T-cell (primary cell): ENCODE data around the gene HSF5. TPM values are rescaled to one million over a fixed set of nuclear protein-coding genes. Genes with fewer than 3 reads are reported as not detected.
"Not testable (repeated sequence)": the region's sequence is repeated elsewhere in the genome, so short reads cannot be mapped to it uniquely, and the experiment has no call there.

ENCODE experiments used
- ATAC-seq, 4 experiments: fragments of 200-7000 bp in 3 of 4; fragments of 150-1000 bp in 1 of 4; cut with Tn5 transposase; replicated peaks in 1 of 4; 1 replicate in 3 of 4; 2 replicates in 1 of 4; pipeline ENCODE4 v1.10.0; 2021; ENCODE audit warnings: moderate library complexity in 3 of 4, mild to moderate bottlenecking in 2 of 4, moderate number of reproducible peaks in 1 of 4
- CTCF ChIA-PET, 2 donors: fragments of 300-600 bp; sonication (Branson Sonifier 250); formaldehyde crosslinking; loops; one replicate each; lab custom pipeline; 2022; ENCODE audit warnings: antibody characterized with exemption in 2 of 2; lab: Charles Lee
- POLR2A ChIA-PET, 2 donors: fragments of 300-600 bp; sonication (Branson Sonifier 250); formaldehyde crosslinking; loops; one replicate each; lab custom pipeline; 2022; ENCODE audit warnings: antibody characterized with exemption in 2 of 2; lab: Charles Lee
- DNase-seq, 35 experiments: peaks; one replicate each; pipeline versions ENCODE4 v3.0.0 to v3.0.0-alpha.2; 2013 to 2023
- H3K27ac ChIP-seq: one replicate; pipeline ENCODE4 v1.5.1; 2013; ENCODE audit warnings: low read length
- H3K27me3 ChIP-seq, 2 experiments: replicated peaks in 1 of 2; 1 replicate in 1 of 2; 2 replicates in 1 of 2; pipeline versions ENCODE4 v1.6.1 to v1.7.0; 2013; ENCODE audit warnings: low read length in 1 of 2, mixed read lengths in 1 of 2; ENCODE audit not compliant: control insufficient read depth in 2 of 2, insufficient read depth in 2 of 2; ENCODE audit errors: extremely low read depth in 1 of 2
- H3K36me3 ChIP-seq, 2 donors: 1 replicate in 1 of 2; 2 replicates in 1 of 2; pipeline versions ENCODE4 v1.6.1 to v1.7.0; 2013; ENCODE audit warnings: low read length in 1 of 2; ENCODE audit not compliant: control insufficient read depth in 2 of 2, insufficient read depth in 1 of 2; ENCODE audit errors: extremely low read depth in 1 of 2
- H3K4me1 ChIP-seq, 2 experiments: 1 replicate in 1 of 2; 2 replicates in 1 of 2; pipeline versions ENCODE4 v1.6.1 to v1.7.0; 2013; ENCODE audit warnings: low read length in 2 of 2, mixed read lengths in 1 of 2; ENCODE audit not compliant: insufficient read depth in 2 of 2, control insufficient read depth in 1 of 2; ENCODE audit errors: extremely low read depth in 1 of 2
- H3K4me3 ChIP-seq, 2 donors: 1 replicate in 1 of 2; 2 replicates in 1 of 2; pipeline versions ENCODE4 v1.5.1 to v1.7.0; 2013; ENCODE audit warnings: mild to moderate bottlenecking in 2 of 2, low read length in 1 of 2, moderate library complexity in 1 of 2; ENCODE audit not compliant: control insufficient read depth in 1 of 2; ENCODE audit errors: extremely low read depth in 1 of 2
- H3K9me3 ChIP-seq: 2 replicates; pipeline ENCODE4 v1.7.0; 2013
- H3K27ac Mint-ChIP-seq, 2 donors: one replicate each; pipeline ENCODE4 v1.8.0; 2020 to 2021; ENCODE audit warnings: mild to moderate bottlenecking in 2 of 2, mixed read lengths in 2 of 2
- H3K27me3 Mint-ChIP-seq, 2 donors: one replicate each; pipeline ENCODE4 v1.8.0; 2021 to 2022; ENCODE audit warnings: mixed read lengths in 2 of 2
- H3K36me3 Mint-ChIP-seq: one replicate; pipeline ENCODE4 v1.8.0; 2021; ENCODE audit warnings: mixed read lengths
- H3K4me1 Mint-ChIP-seq, 3 donors: one replicate each; pipeline ENCODE4 v1.8.0; 2020 to 2022; ENCODE audit warnings: mixed read lengths in 3 of 3, mild to moderate bottlenecking in 1 of 3
- H3K4me3 Mint-ChIP-seq, 3 donors: one replicate each; pipeline ENCODE4 v1.8.0; 2020 to 2022; ENCODE audit warnings: mild to moderate bottlenecking in 3 of 3, mixed read lengths in 3 of 3, moderate library complexity in 3 of 3
- H3K9me3 Mint-ChIP-seq, 3 donors: one replicate each; pipeline ENCODE4 v1.8.0; 2020 to 2022; ENCODE audit warnings: mixed read lengths in 3 of 3
- WGBS: methylation state at CpG from one replicate; pipeline ENCODE4 v1.1.5; 2013; ENCODE audit warnings: missing lambda C conversion rate; ENCODE audit not compliant: insufficient coverage; 5-methylcytosine and 5-hydroxymethylcytosine counted together
- total RNA-seq, 35 experiments: library from RNA in 6 of 35; stranded (reverse) in 6 of 35; fragments of 120-200 nt in 1 of 35; gene quantifications; one replicate each; pipeline versions ENCODE4 v1.2.1 to v1.2.4 and lab custom pipeline; 2013 to 2026

The HSF5 gene
- total RNA-seq, 5 donors from 2014 or later (not counting 1 experiment from before 2014, with no cell fraction given): 1.7 to 2.8 (median 2.5) TPM

- POLR2A ChIA-PET: no interaction called here
- no CpG with 5 or more reads among the region's 3 CpGs for WGBS
- DNase-seq (no peak), ATAC-seq (no peak)
- Histone ChIP-seq H3K36me3 (peaks cover 0 to 6% of the 10 kb centered on the region in 2 donors), H3K27me3 (no peaks in the 10 kb centered on the region), H3K4me3 (no peak overlapping the region), H3K9me3 (no peaks in the 10 kb centered on the region), H3K27ac (no peak overlapping the region), H3K4me1 (peaks cover 0 to 11% of the 10 kb centered on the region in 2 experiments)
- H3K27ac Mint-ChIP-seq: no peak overlapping the region
- no peak overlapping the region for H3K4me3 Mint-ChIP-seq
- H3K4me1 Mint-ChIP-seq: peaks cover 0 to 16% (median 14%) of the 10 kb centered on the region in 3 donors
- peaks cover 5% of the 10 kb centered on the region for H3K36me3 Mint-ChIP-seq
- H3K27me3 Mint-ChIP-seq: no peaks in the 10 kb centered on the region
- CTCF ChIA-PET: no interaction called here
- H3K9me3 Mint-ChIP-seq: no peaks in the 10 kb centered on the region
Measured at GRCh38 chr17:58484600-58484999, 3.6 kb downstream of the HSF5 start.

- WGBS: 92% methylated on average over 2 of the region's 5 CpGs
- H3K4me1 Mint-ChIP-seq, H3K36me3 Mint-ChIP-seq, ATAC-seq, H3K9me3 ChIP-seq, H3K27ac ChIP-seq, H3K27me3 Mint-ChIP-seq, H3K27me3 ChIP-seq, H3K9me3 Mint-ChIP-seq, H3K4me3 ChIP-seq, H3K4me3 Mint-ChIP-seq, CTCF ChIA-PET, DNase-seq, H3K4me1 ChIP-seq, POLR2A ChIA-PET, H3K27ac Mint-ChIP-seq, H3K36me3 ChIP-seq: not testable (repeated sequence)
Measured at GRCh38 chr17:58481798-58482197, 6.4 kb downstream of the HSF5 start.

GRCh38 chr17:58480090-58480489 is 8.1 kb downstream of the HSF5 start:
- no peaks in the 10 kb centered on the region for H3K27me3 Mint-ChIP-seq
- H3K27me3 ChIP-seq: no peaks in the 10 kb centered on the region
- peaks cover 0 to 3% of the 10 kb centered on the region in 2 donors for H3K36me3 ChIP-seq
- H3K27ac Mint-ChIP-seq: no peak overlapping the region
- no peak for DNase-seq
- H3K4me3 ChIP-seq: no peak overlapping the region
- ChIA-PET CTCF (no interaction called here), POLR2A (no interaction called here)
- H3K9me3 ChIP-seq: no peaks in the 10 kb centered on the region
- no peak for ATAC-seq
- 100% methylated on average over 1 of the region's 6 CpGs for WGBS
- H3K27ac ChIP-seq: no peak overlapping the region
- no peak overlapping the region for H3K4me3 Mint-ChIP-seq
- peaks cover 10% of the 10 kb centered on the region for H3K36me3 Mint-ChIP-seq
- H3K4me1 Mint-ChIP-seq: peaks cover 0 to 4% (median 3%) of the 10 kb centered on the region in 3 donors
- no peaks in the 10 kb centered on the region for H3K4me1 ChIP-seq
- no peaks in the 10 kb centered on the region for H3K9me3 Mint-ChIP-seq

- Mint-ChIP-seq H3K36me3 (peaks cover 10% of the 10 kb centered on the region), H3K27ac (no peak overlapping the region), H3K4me3 (no peak overlapping the region), H3K27me3 (no peaks in the 10 kb centered on the region), H3K9me3 (no peaks in the 10 kb centered on the region), H3K4me1 (no peaks in the 10 kb centered on the region)
- WGBS: 100% methylated on average over 5 of the region's 18 CpGs
- POLR2A ChIA-PET: interaction anchor here in 1 of 2 donors (0.7 kb wide), 1 partner anchor 15 kb away, joined by 6 read pairs; no protein-coding TSS in a partner anchor
- CTCF ChIA-PET: no interaction called here
- no peak for DNase-seq
- H3K36me3 ChIP-seq: peaks cover 0 to 3% of the 10 kb centered on the region in 2 donors
- H3K4me1 ChIP-seq: no peaks in the 10 kb centered on the region
- ATAC-seq: no peak
- no peak overlapping the region for H3K27ac ChIP-seq
- H3K4me3 ChIP-seq: no peak overlapping the region
- H3K9me3 ChIP-seq: no peaks in the 10 kb centered on the region
- no peaks in the 10 kb centered on the region for H3K27me3 ChIP-seq
Measured at GRCh38 chr17:58476812-58477211, 11.4 kb downstream of the HSF5 start.

GRCh38 chr17:58475985-58476384 is 12.2 kb downstream of the HSF5 start:
- CTCF ChIA-PET: interaction anchor here in 1 of 2 donors (0.7 kb wide), 1 partner anchor 143 kb away, joined by 3 read pairs; no protein-coding TSS in a partner anchor
- Mint-ChIP-seq H3K36me3 (peaks cover 10% of the 10 kb centered on the region), H3K27me3 (no peaks in the 10 kb centered on the region), H3K9me3 (no peaks in the 10 kb centered on the region), H3K27ac (no peak overlapping the region), H3K4me1 (no peaks in the 10 kb centered on the region), H3K4me3 (no peak overlapping the region)
- ATAC-seq: no peak
- POLR2A ChIA-PET: no interaction called here
- Histone ChIP-seq H3K27ac (no peak overlapping the region), H3K9me3 (no peaks in the 10 kb centered on the region), H3K4me1 (no peaks in the 10 kb centered on the region), H3K36me3 (peaks cover 0 to 3% of the 10 kb centered on the region in 2 donors), H3K4me3 (no peak overlapping the region), H3K27me3 (no peaks in the 10 kb centered on the region)
- no peak for DNase-seq

GRCh38 chr17:58470356-58470755 is 17.9 kb downstream of the HSF5 start:
- H3K4me1 ChIP-seq: no peaks in the 10 kb centered on the region
- H3K27me3 Mint-ChIP-seq: no peaks in the 10 kb centered on the region
- POLR2A ChIA-PET: no interaction called here
- ATAC-seq (no peak), DNase-seq (no peak)
- WGBS: 97% methylated on average over 4 of the region's 6 CpGs
- no peak overlapping the region for H3K4me3 Mint-ChIP-seq
- no peak overlapping the region for H3K27ac ChIP-seq
- no peaks in the 10 kb centered on the region for H3K27me3 ChIP-seq
- CTCF ChIA-PET: interaction anchor here in 1 of 2 donors (0.7 kb wide), 1 partner anchor 563 kb away, joined by 4 read pairs; no protein-coding TSS in a partner anchor
- no peaks in the 10 kb centered on the region for H3K9me3 ChIP-seq
- no peaks in the 10 kb centered on the region for H3K9me3 Mint-ChIP-seq
- H3K36me3 Mint-ChIP-seq: no peaks in the 10 kb centered on the region
- no peak overlapping the region for H3K4me3 ChIP-seq
- H3K4me1 Mint-ChIP-seq: no peaks in the 10 kb centered on the region
- H3K36me3 ChIP-seq: no peaks in the 10 kb centered on the region
- no peak overlapping the region for H3K27ac Mint-ChIP-seq
